IMR-90 (cell line): ENCODE measurements around the gene CEP97.

ENCODE experiments used
- MAFK ChIP-seq: IDR thresholded peaks from 2 replicates; pipeline ENCODE4 v1.6.1; 2012; ENCODE audit warnings: low read depth, low read length, improper control_type of control experiment
- MXI1 ChIP-seq: IDR thresholded peaks from 2 replicates; pipeline ENCODE4 v1.6.1; 2012; ENCODE audit warnings: low read depth, mild to moderate bottlenecking, low read length, moderate library complexity, borderline replicate concordance
- NFE2L2 ChIP-seq: fragments of 150-350 bp; IDR thresholded peaks from 2 replicates; pipeline ENCODE4 v1.6.1; 2016; ENCODE audit warnings: low read depth, mild to moderate bottlenecking, low read length
- POLR2A ChIP-seq: IDR thresholded peaks from 2 replicates; pipeline ENCODE4 v1.6.1; 2012; ENCODE audit warnings: mild to moderate bottlenecking, low read depth, low read length
- TF ChIP-seq, protein P1 (sequence below): fragments of 150-350 bp; IDR thresholded peaks from 2 replicates; pipeline ENCODE4 v1.6.1; 2016; ENCODE audit warnings: low read depth, mild to moderate bottlenecking, low read length, moderate library complexity, borderline replicate concordance
- TF ChIP-seq, protein P2 (sequence below): conservative IDR thresholded peaks from 2 replicates; pipeline ENCODE4 v1.5.1; 2012; ENCODE audit warnings: mild to moderate bottlenecking, low read depth, low read length, improper control_type of control experiment

DNA sequence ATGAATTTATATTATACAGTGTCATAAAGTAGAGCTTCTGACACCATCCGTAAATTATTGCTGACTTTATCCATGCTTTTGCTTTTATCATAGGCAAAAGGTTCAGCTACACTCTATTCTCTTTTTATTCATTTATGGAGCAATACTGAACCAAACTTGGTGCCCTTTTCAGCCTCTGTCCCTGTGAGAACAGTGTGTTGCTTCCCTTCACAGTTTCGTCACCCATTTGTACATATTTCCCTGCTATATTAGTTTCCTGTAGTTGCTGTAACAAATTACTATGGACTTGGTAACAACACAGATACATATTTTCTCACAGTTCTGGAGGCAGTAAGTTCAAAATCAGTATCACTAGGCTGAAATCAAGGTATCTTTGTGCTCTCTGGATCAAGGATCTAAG lies 35.1 kb upstream of the CEP97 start:
- TF ChIP-seq, protein P1, sequence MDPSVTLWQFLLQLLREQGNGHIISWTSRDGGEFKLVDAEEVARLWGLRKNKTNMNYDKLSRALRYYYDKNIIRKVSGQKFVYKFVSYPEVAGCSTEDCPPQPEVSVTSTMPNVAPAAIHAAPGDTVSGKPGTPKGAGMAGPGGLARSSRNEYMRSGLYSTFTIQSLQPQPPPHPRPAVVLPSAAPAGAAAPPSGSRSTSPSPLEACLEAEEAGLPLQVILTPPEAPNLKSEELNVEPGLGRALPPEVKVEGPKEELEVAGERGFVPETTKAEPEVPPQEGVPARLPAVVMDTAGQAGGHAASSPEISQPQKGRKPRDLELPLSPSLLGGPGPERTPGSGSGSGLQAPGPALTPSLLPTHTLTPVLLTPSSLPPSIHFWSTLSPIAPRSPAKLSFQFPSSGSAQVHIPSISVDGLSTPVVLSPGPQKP = no peak
- TF ChIP-seq MAFK = no peak
- TF ChIP-seq MXI1 = no peak
- TF ChIP-seq, protein P2, sequence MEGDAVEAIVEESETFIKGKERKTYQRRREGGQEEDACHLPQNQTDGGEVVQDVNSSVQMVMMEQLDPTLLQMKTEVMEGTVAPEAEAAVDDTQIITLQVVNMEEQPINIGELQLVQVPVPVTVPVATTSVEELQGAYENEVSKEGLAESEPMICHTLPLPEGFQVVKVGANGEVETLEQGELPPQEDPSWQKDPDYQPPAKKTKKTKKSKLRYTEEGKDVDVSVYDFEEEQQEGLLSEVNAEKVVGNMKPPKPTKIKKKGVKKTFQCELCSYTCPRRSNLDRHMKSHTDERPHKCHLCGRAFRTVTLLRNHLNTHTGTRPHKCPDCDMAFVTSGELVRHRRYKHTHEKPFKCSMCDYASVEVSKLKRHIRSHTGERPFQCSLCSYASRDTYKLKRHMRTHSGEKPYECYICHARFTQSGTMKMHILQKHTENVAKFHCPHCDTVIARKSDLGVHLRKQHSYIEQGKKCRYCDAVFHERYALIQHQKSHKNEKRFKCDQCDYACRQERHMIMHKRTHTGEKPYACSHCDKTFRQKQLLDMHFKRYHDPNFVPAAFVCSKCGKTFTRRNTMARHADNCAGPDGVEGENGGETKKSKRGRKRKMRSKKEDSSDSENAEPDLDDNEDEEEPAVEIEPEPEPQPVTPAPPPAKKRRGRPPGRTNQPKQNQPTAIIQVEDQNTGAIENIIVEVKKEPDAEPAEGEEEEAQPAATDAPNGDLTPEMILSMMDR = no peak
- TF ChIP-seq POLR2A = no peak
- TF ChIP-seq NFE2L2 = no peak
